GM18867 (cell line): ENCODE data around the gene RHOA.
"Not testable (repeated sequence)": the region's sequence is repeated elsewhere in the genome, so short reads cannot be mapped to it uniquely, and the experiment has no call there.

ENCODE experiments used
- ATAC-seq: cut with Tn5 transposase; IDR thresholded peaks from one replicate; pipeline ENCODE4 v1.9.1; 2021; ENCODE audit warnings: mild to moderate bottlenecking, moderate library complexity; ENCODE audit not compliant: unreplicated experiment

Gene RHOA

GRCh38 chr3:49371946-49372345, 39.8 kb downstream of the RHOA start:
- ATAC-seq = no peak

GRCh38 chr3:49370585-49371290, 41.0 kb downstream of the RHOA start:
- no peak for ATAC-seq

DNA sequence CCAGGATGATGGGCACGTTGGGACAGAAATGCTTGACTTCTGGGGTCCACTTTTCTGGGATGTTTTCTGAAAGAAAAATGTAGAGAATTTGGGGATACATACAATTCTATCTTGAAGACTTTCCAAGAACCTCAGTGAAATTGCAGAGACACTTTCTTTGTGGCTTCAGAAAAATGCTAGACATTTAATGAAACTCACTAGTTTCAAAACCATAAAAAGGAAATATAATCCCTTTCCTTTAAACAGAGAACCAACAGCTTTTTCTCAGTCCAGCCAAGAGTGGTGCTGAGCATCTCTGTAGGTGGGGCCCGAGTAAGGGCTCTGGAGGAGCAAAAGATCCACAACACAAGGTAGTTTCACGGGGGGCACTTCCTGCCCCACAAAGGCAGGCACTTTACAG, 49.2 kb downstream of the RHOA start:
- ATAC-seq = no peak

DNA sequence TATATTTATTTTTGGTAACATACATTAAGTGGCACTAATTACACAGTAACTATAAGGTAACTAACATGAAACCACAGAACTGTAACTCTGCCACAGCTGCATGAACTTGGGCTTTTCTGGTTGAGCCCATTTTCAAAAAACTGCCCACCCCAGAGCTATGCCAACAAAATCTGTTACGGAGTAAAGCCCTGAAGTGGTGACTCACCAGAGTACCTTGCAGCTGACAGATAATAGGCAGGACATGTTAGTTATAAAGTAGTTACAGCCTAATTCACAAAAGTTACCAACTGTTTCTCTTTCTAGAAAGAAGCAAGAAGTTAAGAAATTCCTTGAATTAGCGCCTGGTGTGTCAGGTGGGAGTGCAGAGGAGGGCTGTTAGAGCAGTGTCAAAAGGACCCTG, 52.2 kb downstream of the RHOA start:
- ATAC-seq = no peak

DNA sequence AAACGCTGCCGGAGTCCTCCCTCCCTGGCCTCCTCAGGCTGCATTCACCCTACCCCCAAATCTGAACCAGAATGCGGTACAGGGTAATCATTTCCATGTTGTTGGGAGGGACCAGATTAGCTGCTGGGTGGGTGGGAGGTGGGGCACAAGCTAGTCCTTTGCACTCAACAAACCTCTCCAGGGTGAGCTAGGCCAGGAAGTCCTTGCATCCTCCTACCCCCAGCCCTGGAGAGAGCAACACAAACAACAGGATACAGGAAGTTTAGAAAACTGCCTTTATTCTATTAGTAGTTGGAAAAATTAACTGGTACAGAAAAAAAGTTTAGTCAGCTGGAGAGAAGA, 52.9 kb downstream of the RHOA start:
- peak; percentile 5 for ATAC-seq

DNA sequence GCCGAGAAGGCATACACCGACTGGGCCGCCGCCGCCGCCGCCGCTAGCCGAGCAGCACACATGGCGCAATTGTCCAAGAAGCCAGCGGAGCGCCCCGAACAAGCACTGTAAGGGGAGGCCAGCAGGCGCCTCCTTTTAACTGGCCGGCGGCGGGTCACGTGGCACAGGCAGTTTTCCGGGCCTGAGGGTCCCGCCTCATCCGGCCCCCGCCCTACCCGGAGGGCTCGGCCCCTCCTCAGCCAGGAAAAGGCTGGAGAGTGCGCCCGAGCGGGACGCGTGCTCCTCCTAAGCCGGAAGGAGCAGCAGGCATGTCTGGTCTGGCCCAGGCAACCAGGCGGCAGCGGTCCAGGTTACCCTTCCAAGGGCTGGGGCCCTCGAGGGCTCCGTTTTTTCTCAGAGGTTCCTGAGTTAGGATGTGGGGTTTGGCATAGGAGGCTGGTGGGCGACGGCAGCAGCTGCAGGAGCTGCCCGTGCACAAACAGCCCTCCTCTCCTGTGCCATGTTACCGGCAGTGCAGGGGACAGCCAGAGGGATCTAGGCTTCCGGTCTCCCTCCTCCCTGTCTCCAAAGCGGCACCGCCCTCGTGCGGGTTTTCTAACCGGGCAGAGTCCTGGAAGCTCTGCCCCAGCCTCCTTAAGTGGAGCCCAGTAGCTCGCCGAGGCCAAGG, 53.4 kb downstream of the RHOA start, which contains the start of gene GPX1:
Gene GPX1, minus strand, starts transcription at position 137 of the 667 bp plus-strand sequence. Its CDS starts 75 bp downstream, at position 62.
- ATAC-seq = peak; percentile 89

DNA sequence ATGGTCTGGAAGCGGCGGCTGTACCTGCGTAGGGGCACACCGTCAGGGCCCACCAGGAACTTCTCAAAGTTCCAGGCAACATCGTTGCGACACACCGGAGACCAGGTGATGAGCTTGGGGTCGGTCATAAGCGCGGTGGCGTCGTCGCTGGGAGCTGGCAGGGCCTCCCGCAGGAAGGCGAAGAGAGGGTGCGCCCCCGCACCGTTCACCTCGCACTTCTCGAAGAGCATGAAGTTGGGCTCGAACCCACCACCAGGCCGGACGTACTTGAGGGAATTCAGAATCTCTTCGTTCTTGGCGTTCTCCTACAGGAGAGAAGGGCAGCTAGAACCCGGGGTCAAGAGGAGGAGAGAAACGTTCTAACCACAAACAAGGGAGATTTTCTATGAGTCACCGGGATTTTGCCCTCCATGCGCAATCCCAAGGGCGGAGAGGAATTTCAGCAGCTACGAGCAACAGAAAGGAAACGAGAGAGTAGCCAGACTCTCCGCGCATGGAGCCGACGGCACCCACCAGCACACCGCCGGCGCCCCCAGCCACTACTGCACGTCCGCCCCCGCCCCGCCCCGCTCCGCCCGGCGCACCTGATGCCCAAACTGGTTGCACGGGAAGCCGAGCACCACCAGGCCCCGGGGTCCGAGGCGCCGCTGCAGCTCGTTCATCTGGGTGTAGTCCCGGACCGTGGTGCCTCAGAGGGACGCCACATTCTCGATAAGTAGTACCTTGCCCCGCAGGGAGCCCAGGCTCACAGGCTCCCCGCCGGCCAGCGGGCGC, 54.1 kb downstream of the RHOA start:
- ATAC-seq = peak; percentile 22

DNA sequence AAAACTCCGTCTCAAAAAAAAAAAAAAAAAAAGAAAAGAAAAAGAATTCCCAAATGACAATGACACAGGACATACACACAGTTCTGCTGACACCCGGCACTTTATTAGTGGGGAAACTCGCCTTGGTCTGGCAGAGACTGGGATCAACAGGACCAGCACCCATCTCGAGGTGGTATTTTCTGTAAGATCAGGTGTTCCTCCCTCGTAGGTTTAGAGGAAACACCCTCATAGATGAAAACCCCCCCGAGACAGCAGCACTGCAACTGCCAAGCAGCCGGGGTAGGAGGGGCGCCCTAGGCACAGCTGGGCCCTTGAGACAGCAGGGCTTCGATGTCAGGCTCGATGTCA, 54.7 kb downstream of the RHOA start:
- ATAC-seq = not testable (repeated sequence)

DNA sequence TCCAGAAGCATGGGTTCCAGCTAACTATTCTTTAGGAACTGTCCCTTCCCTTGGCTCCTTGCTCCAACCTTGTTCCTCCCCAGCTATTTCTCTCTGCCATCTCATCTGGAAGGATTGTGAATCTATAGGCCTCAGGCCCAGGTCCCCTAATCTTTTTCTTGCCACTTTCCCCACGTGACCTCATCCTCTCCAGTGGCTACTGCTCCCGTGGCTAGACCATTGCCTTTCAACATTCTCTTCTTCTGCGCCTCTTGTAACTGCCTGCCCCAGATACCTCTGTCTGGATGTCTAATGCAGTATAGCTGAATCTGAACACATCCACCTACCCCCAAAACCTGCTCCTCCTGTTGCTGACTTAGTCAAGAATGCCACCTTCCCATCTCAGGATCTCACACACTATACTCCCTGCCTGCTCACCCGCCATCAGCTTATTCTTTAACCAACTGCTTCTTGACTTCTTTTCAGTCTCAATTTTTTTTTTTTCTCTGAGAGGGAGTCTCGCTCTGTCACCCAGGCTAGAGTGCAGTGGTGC, 58.8 kb downstream of the RHOA start:
- ATAC-seq = no peak

DNA sequence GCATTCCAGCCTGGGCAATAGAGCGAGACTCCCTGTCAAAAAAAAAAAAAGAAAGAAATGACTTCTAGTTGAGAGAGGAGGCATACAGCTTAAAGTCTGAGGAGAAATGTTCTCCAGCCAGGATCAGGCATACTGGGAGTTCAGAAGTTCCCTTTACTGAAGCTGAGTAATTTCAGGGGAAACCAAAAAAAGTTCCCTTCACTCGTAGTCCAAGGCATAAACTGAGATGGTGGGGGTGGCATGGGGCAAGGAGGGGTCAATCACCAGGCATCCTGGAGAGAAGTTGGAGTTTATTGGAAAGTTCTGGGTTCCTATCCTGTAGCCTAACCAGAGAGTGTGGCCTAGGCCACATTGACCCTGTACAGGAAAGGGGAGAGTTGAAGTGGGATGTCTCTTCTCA, 59.5 kb downstream of the RHOA start:
- no peak for ATAC-seq

- ATAC-seq = no peak
Measured at GRCh38 chr3:49351521-49352011, 60.2 kb downstream of the RHOA start.

GRCh38 chr3:49349348-49350114, 62.2 kb downstream of the RHOA start:
- no peak for ATAC-seq

DNA sequence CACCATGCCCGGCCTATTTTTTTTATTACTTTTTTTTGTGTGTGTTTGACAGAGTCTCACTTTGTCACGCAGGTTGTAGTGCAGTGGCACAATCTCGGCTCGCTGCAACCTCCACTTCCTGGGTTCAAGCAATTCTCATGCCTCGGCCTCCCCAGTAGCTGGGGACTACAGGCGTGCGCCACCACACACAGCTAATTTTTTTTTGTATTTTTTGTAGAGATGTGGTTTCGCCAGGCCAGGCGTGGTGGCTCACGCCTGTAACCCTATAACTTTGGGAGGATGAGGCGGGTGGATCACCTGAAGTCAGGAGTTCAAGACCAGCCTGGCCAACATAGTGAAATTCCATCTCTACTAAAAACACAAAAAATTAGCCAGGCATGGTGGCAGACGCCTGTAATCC, 63.4 kb downstream of the RHOA start:
- ATAC-seq = not testable (repeated sequence)

DNA sequence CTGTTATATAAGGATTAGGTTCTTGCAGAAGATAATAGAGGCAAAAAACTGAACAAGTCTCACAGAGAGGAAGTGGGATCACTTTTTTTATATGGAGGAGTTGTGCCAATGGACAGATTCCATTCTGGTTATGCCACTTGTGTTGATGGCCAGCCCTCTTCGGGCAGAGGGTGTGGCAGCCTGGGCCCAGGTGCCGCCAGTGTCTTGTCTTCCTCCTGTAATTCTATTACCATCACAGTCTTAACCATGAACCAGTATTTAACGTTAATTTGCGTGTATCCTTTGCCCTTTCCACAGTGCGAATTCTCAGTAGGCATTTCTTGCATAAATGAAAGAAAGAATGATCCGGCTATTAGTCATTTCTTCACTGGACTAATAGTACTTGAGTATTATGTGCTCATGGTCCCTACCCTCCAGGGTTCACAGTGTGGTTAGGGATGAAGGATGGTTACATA, 65.0 kb downstream of the RHOA start:
- ATAC-seq = no peak

GRCh38 chr3:49343163-49343562, 68.6 kb downstream of the RHOA start:
- no peak for ATAC-seq

- ATAC-seq = no peak
Measured at GRCh38 chr3:49341996-49342395, 69.8 kb downstream of the RHOA start.

DNA sequence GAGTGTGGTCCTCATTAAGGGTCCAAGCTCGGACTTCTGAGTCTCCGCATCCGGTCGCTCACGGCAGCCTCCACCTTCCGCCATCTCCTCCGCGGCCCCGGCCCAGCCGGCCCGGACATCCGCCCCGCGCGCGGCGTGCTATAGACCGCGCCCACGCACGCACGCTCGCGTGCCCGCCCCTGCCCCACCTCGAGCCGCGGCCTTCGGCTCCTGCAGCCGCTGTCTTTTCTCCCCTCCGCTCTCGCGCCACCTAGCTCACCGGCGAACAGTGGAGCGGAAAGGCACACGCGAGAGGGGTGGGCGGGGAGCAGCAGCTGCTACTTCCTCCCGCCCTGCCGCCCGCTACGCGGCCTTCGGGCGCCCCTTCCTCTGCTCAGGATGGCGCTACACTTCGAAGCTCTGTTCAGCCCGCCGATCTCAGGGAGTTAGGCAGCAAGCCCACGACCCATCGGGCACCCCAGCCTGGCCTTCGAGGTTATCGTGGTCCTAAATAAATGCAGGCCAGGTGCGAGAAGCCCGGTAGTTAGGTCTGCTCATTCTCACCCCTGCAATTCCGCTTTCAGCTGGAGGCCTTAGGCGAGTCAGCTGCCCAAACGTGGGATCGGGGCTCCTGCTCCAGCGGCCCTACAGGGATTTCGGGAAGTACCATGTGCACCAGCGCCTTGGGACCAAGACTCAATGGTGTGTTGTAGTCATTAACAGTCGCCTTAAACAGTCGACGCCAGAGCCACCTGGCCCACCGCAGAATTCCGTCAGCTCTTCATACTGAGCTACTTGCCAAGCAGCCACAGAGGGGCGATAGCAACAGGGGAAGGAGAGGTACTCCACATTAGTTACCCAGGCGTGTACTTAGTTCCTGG, 71.6 kb downstream of the RHOA start, which contains the start of gene USP4:
Gene USP4, minus strand, starts transcription at position 113 of the 860 bp plus-strand sequence. Its CDS starts 29 bp downstream, at position 84.
- ATAC-seq = peak; percentile 88

DNA sequence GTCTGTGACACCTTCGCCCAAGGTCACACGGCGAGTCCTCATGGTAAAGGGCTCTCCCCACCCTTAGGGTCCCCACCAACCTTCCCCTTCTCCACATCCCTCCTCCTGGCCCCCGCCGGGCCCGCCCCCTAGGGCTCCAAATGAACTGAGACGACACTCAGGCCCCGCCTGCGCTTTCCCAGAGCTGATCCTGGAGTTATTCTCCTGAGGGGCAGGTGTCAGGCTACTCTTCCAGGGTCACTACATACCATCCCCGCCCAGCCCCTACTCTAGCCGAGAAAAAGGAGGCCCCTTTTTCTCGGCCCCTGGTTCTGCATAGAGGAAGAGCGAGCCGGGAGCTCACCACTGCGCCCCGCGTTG, 72.2 kb downstream of the RHOA start:
- peak; percentile 6 for ATAC-seq

GRCh38 chr3:49333916-49334633, 77.7 kb downstream of the RHOA start:
- ATAC-seq = no peak
